ENCODE measurements around the gene MAP7D2.

MAP7D2 gene

GRCh38 chrX:20011608-20012007 is 105.1 kb downstream of the MAP7D2 start:
- Histone ChIP-seq H3K27ac (ENCODE audit: low read length) (no peak overlapping the region), H4K20me1 (ENCODE audit: insufficient read depth, low read length) (no peaks in the 10 kb centered on the region), H3K9me3 (ENCODE audit: insufficient read depth, low read length, severe bottlenecking) (no peaks in the 10 kb centered on the region), H3K27me3 (ENCODE audit: insufficient read depth, low read length, poor library complexity) (no peaks in the 10 kb centered on the region), H3K4me1 (ENCODE audit: insufficient read depth, low read length) (no peaks in the 10 kb centered on the region), H3K4me3 (ENCODE audit: low read depth in 1 of 2, low read length in 2 of 2) (no peak overlapping the region), H3K4me2 (ENCODE audit: insufficient read depth, low read length) (no peak overlapping the region), H3K9ac (ENCODE audit: low read depth, low read length) (no peak overlapping the region), H3K79me2 (ENCODE audit: insufficient read depth, low read length) (no peaks in the 10 kb centered on the region), H2AFZ (ENCODE audit: low read depth, low read length) (no peak overlapping the region), H3K36me3 (ENCODE audit: insufficient read depth, low read length) (no peaks in the 10 kb centered on the region)
- ATAC-seq (ENCODE audit: insufficient read depth, low read depth): no peak
- TF ChIP-seq EZH2 (IDR thresholded peaks at IDR 0.05; ENCODE audit: borderline replicate concordance, low read depth, low read length, severe bottlenecking) (no peak), CTCF (IDR thresholded peaks at IDR 0.05; ENCODE audit: borderline replicate concordance, extremely low read depth, low read length, poor library complexity, severe bottlenecking) (no peak)
- no peak for DNase-seq

- H3K27me3 ChIP-seq (ENCODE audit: insufficient read depth, low read length, poor library complexity): no peaks in the 10 kb centered on the region
- H3K9ac ChIP-seq (ENCODE audit: low read depth, low read length): no peak overlapping the region
- H2AFZ ChIP-seq (ENCODE audit: low read depth, low read length): no peak overlapping the region
- no peak overlapping the region for H3K27ac ChIP-seq (ENCODE audit: low read length)
- H4K20me1 ChIP-seq (ENCODE audit: insufficient read depth, low read length): no peaks in the 10 kb centered on the region
- H3K79me2 ChIP-seq (ENCODE audit: insufficient read depth, low read length): no peaks in the 10 kb centered on the region
- ATAC-seq (ENCODE audit: insufficient read depth, low read depth) (no peak), DNase-seq (no peak)
- H3K4me3 ChIP-seq (ENCODE audit: low read depth in 1 of 2, low read length in 2 of 2): no peak overlapping the region
- TF ChIP-seq CTCF (IDR thresholded peaks at IDR 0.05; ENCODE audit: borderline replicate concordance, extremely low read depth, low read length, poor library complexity, severe bottlenecking) (no peak), EZH2 (IDR thresholded peaks at IDR 0.05; ENCODE audit: borderline replicate concordance, low read depth, low read length, severe bottlenecking) (no peak)
- no peaks in the 10 kb centered on the region for H3K36me3 ChIP-seq (ENCODE audit: insufficient read depth, low read length)
- H3K4me1 ChIP-seq (ENCODE audit: insufficient read depth, low read length): no peaks in the 10 kb centered on the region
- no peaks in the 10 kb centered on the region for H3K9me3 ChIP-seq (ENCODE audit: insufficient read depth, low read length, severe bottlenecking)
- H3K4me2 ChIP-seq (ENCODE audit: insufficient read depth, low read length): no peak overlapping the region
Measured at GRCh38 chrX:20007962-20008622, 108.6 kb downstream of the MAP7D2 start.

GRCh38 chrX:20005883-20006282 is 110.8 kb downstream of the MAP7D2 start:
- Histone ChIP-seq H3K79me2 (ENCODE audit: insufficient read depth, low read length) (no peaks in the 10 kb centered on the region), H3K9ac (ENCODE audit: low read depth, low read length) (no peak overlapping the region), H3K9me3 (ENCODE audit: insufficient read depth, low read length, severe bottlenecking) (no peaks in the 10 kb centered on the region), H3K36me3 (ENCODE audit: insufficient read depth, low read length) (no peaks in the 10 kb centered on the region), H3K27me3 (ENCODE audit: insufficient read depth, low read length, poor library complexity) (no peaks in the 10 kb centered on the region), H3K27ac (ENCODE audit: low read length) (no peak overlapping the region), H3K4me3 (ENCODE audit: low read depth in 1 of 2, low read length in 2 of 2) (no peak overlapping the region), H4K20me1 (ENCODE audit: insufficient read depth, low read length) (no peaks in the 10 kb centered on the region), H2AFZ (ENCODE audit: low read depth, low read length) (no peak overlapping the region), H3K4me2 (ENCODE audit: insufficient read depth, low read length) (no peak overlapping the region), H3K4me1 (ENCODE audit: insufficient read depth, low read length) (no peaks in the 10 kb centered on the region)
- DNase-seq (no peak), ATAC-seq (ENCODE audit: insufficient read depth, low read depth) (no peak)
- TF ChIP-seq EZH2 (IDR thresholded peaks at IDR 0.05; ENCODE audit: borderline replicate concordance, low read depth, low read length, severe bottlenecking) (no peak), CTCF (IDR thresholded peaks at IDR 0.05; ENCODE audit: borderline replicate concordance, extremely low read depth, low read length, poor library complexity, severe bottlenecking) (no peak)

Measured in DND-41 (cell line).